Stimulated activated CD4-positive, alpha-beta T cell treated with anti-CD3 and anti-CD28 coated beads, TNF-alpha, amount 100 ng/mL, for 1 hour (primary cell): Measurements from ENCODE around the gene MRPL49.
"Not testable (repeated sequence)": the region's sequence is repeated elsewhere in the genome, so short reads cannot be mapped to it uniquely, and the experiment has no call there.

Experiments
- DNase-seq, 3 donors: peaks; one replicate each; pipeline ENCODE4 v3.0.0-alpha.2; 2020; ENCODE audit warnings: low read depth in 3 of 3, low spot score in 1 of 3

The MRPL49 gene

GRCh38 chr11:65165410-65166317 lies 43.5 kb downstream of the MRPL49 start:
- no peak for DNase-seq

DNA sequence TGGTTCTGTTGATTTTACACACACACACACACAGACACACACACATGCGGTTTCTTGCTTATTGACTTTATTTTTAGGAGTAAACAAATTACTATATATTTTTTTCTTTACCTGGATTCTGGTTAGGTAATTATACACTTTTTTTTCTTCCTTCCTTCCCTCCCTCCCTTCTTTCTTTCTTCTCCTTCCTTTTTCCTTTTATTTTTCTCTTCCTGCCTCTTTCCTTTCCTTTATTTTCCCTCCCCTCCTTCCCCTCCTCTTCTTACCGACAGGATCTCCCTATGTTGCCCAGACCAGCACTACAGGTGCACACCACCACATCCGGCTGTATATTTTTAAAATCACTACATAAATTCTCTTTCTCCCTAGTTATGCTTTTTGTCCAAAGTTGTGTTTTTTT lies 44.8 kb downstream of the MRPL49 start:
- no peak for DNase-seq

GRCh38 chr11:65167656-65168055 lies 45.5 kb downstream of the MRPL49 start:
- DNase-seq, result no peak

- DNase-seq, result no peak
These were observed 47.1 kb downstream of the MRPL49 start for GRCh38 chr11:65169164-65169641.

GRCh38 chr11:65170058-65170534 lies 48.0 kb downstream of the MRPL49 start, which contains the start of gene SPDYC:
SPDYC (plus strand) TSS chr11:65170233; CDS start chr11:65171358, 1,125 bp downstream.
- DNase-seq, result no peak

- DNase-seq, result no peak
These were observed 50.5 kb downstream of the MRPL49 start for GRCh38 chr11:65172600-65172999.

DNA sequence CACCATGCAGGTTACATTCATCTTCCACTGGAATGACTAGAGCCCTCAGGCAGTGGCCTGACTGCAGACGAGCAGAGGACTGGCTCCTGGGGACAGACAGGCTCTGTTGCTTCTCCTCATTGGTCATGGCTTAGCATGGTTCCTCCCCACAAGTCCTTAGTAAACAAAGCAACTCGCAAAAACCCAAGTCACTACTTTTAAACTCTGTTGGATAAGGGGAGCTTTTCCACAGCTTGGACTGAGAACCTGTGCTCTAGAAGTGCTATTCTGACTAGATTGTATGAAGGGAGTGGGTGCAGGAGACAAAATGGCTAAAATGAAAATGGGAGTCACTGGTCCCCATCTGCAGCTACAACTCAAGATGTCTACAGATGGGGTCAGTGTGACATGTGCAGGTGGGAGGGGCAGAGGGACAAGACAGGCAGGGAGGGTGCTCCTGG lies 52.5 kb downstream of the MRPL49 start:
- DNase-seq, result not testable (repeated sequence)
